IMR-90 (cell line): ENCODE results near the gene PBXIP1.

Source experiments
- CEBPB ChIP-seq: IDR thresholded peaks from 2 replicates; pipeline ENCODE4 v1.6.1; 2012; ENCODE audit warnings: low read depth, low read length, improper control_type of control experiment
- CHD1 ChIP-seq: IDR thresholded peaks from 2 replicates; pipeline ENCODE4 v1.6.1; 2012; ENCODE audit warnings: low read depth, low read length, improper control_type of control experiment
- CTCF ChIP-seq: conservative IDR thresholded peaks from 2 replicates; pipeline ENCODE4 v1.5.1; 2012; ENCODE audit warnings: mild to moderate bottlenecking, low read depth, low read length, improper control_type of control experiment
- MAZ ChIP-seq: IDR thresholded peaks from 2 replicates; pipeline ENCODE4 v1.6.1; 2012; ENCODE audit warnings: low read depth, mild to moderate bottlenecking, low read length, improper control_type of control experiment, moderate library complexity, borderline replicate concordance
- NFE2L2 ChIP-seq: fragments of 150-350 bp; IDR thresholded peaks from 2 replicates; pipeline ENCODE4 v1.6.1; 2016; ENCODE audit warnings: low read depth, mild to moderate bottlenecking, low read length
- POLR2A ChIP-seq: IDR thresholded peaks from 2 replicates; pipeline ENCODE4 v1.6.1; 2012; ENCODE audit warnings: mild to moderate bottlenecking, low read depth, low read length
- RAD21 ChIP-seq: IDR thresholded peaks from 2 replicates; pipeline ENCODE4 v1.6.1; 2012; ENCODE audit warnings: low read length, improper control_type of control experiment
- RCOR1 ChIP-seq: IDR thresholded peaks from 2 replicates; pipeline ENCODE4 v1.6.1; 2012; ENCODE audit warnings: mild to moderate bottlenecking, low read length, improper control_type of control experiment; ENCODE audit not compliant: insufficient replicate concordance
- RFX5 ChIP-seq: IDR thresholded peaks from 2 replicates; pipeline ENCODE4 v1.8.0; 2012; ENCODE audit warnings: low read depth, mild to moderate bottlenecking, low read length, moderate library complexity
- SMC3 ChIP-seq: fragments of 150-350 bp; IDR thresholded peaks from 2 replicates; pipeline ENCODE4 v1.6.1; 2016; ENCODE audit warnings: low read depth, mild to moderate bottlenecking, antibody characterized with exemption, low read length, moderate library complexity
- USF2 ChIP-seq: fragments of 150-350 bp; IDR thresholded peaks from 2 replicates; pipeline ENCODE4 v1.6.1; 2017; ENCODE audit warnings: mild to moderate bottlenecking, antibody characterized with exemption, low read length, low read depth

- TF ChIP-seq CTCF (no peak), CEBPB (no peak), POLR2A (no peak), USF2 (no peak), MAZ (no peak), RFX5 (no peak), NFE2L2 (no peak), CHD1 (no peak), SMC3 (no peak), RCOR1 (no peak), RAD21 (no peak)
Observed at GRCh38 chr1:154966111-154966510, 10.2 kb upstream of the PBXIP1 start.
